ENCODE measurements around the gene MINDY4B.
"Not testable (repeated sequence)": the region's sequence is repeated elsewhere in the genome, so short reads cannot be mapped to it uniquely, and the experiment has no call there.

Gene MINDY4B

DNA sequence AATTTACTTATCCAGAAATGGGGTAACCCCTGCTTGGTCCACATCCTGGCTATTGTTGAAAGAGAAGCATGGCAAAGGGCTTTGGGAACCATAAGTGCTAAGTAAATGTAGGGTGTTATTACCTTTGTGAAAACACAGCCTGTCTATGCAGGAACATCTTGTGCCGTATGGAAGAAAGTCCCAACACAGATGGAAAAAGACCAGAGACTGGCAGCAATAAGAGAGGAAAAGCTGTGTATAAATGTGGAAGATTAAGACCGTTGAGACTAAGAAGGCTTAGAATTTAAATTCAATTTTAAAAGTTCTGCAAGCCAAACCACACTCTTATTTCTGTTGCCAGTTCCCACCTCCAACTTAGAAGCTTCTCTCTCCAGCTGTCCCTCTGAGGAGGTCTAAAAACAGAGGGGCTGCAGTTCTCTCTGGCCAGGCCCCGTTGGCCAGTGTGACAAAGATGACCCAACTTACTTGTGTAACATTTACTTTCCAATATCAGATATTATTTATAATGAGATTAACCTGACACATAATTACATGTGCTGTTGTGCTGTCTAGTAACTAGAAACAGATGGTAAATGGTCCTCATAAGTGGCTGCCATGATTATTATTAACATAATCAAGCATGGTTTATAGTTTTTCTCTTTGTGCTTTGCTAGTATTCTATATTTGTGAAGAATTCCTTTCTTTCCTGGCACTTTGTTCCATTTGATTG is 7.0 kb downstream of the MINDY4B start:
- DNase-seq (ENCODE audit: low spot score): no peak

DNA sequence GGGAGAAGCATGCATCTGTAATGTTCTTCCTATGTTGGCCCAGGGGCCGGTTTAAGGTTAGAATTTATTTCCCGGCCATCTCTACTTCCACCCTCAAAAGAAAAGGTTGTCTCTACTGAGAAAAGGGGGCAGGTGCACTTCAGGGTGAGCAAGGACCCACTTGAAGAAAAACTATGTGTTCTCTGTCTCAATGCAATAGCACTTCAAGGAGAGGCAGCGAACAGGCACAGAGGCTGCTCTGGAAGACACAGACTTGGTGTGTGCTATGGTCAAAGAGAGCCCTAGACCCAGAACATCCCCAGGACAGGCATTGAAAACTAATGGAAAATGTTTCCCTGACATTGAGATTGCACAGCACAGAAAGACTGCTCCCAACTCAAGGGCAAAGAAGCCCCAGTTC is 7.6 kb downstream of the MINDY4B start:
- DNase-seq (ENCODE audit: low spot score): no peak

DNA sequence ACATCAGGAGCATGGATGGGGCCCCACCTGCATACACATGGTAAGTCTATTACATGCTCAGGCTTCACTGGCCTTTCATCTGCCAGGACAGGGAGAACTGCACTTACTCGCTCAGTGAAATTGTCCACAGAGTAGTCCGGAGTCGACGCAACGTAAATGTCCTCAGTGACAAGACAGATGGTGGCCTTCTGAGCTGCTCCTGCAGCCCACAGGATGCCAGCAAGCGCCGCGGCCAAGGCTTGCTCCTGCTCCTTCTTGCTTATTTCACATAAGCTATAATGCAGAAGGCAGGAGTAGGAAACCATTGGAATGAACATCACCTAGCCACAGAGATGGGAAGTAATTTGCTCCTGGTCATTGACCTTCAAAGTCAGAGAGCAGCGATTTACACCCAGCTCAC is 14.4 kb downstream of the MINDY4B start:
- DNase-seq (ENCODE audit: low spot score): no peak

DNA sequence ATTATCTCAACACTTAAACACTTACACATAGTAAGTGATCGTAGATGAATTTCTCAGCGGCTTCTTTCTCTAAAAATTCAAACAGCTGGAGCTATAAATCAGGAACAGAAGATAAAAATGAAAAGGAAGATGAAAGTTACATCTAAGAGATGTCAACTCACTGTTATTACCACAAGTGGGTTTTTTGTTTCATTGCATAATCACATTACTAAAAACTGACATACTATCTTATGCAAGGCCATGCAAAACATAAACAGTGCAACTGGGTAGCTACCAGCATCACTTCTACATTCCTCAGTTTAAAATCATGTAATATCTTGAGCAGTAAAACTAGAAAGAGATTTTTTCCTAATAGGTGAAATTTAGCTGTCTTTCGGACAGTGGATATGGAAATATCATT is 14.9 kb downstream of the MINDY4B start:
- DNase-seq (ENCODE audit: low spot score): no peak

DNA sequence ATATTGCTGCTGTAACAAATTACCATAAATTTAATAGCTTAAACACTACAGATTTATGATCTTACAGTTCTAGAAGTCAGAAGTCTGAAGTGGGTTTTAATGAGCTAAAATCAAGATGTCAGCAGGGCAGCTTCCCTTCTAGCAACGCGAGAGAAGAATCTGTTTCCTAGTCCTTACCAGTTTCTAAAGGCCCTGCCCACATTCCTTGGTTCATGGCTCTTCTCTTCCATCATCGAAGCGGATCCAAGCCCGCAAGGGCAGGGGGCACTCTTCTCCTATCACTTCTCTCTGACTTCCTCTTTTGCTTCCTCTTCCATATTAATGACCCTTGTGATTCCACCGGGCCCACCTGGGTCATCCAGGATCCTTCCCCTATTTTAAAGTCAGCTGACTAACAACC is 16.1 kb downstream of the MINDY4B start:
- DNase-seq (ENCODE audit: low spot score): no peak

DNA sequence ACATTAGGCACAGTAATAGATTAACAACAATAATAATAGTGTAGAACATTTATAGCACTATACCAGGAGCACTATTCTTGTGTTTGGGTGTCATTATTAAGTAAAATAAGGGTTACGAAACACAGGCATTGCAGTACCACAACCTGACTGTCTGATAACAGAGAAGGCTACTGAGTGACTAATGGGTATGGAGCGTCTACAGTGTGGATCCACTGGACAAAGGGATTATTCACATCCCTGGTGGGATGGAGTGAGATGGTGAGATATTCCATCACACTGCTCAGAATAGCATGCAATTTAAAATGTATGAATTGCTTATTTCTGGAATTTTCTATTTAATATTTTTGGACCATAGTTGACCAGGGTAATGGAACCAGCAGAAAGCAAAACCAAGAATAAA is 18.2 kb downstream of the MINDY4B start:
- DNase-seq (ENCODE audit: low spot score): no peak

DNA sequence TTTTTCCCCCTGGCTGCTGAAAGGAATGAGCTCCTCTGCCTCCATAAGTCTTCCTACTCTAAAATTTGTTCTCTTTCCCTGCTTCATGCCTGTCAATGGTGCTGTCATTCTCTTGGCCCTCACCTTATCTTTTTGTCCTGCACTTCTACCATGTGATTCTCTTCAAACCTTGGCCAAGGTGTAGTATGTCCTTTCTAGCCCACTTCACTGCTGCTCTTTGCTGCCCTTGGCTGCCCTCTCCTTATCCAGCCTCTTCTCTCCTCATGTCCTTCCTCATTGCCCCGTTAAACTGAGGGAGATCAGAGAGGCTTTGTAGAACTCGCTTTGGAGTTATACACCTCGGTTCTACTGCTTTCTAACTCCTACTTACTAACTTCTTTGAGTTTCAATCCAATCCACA is 19.7 kb downstream of the MINDY4B start:
- DNase-seq (ENCODE audit: low spot score): no peak

DNA sequence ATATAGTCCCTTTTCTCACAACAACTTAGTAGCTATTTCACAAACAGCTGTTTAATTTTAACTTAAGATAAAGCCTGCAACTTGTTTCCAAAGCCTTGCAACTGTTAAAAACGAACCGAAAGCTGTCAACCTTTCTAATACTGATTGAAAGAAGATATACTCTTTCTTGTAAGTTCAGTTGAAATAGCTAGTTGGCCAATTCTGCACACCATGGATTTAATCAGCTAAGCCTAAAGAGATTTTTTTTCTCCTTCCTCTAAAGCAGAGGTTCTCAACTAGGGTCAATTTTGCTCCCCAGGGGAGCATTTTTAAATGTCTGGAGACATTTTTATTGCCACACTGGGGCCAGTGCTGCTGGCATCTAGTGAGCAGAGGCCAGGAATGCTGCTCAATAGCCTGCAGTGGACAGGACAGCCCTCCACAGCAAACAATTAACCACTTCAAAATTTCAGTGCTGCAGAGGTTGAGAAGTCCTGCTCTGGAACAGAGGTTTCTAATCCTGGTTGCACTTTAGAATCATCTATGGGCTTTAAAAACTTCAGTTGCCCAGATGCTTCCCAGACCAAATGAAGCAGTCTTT is 26.2 kb downstream of the MINDY4B start:
- no peak for DNase-seq (ENCODE audit: low spot score)

DNA sequence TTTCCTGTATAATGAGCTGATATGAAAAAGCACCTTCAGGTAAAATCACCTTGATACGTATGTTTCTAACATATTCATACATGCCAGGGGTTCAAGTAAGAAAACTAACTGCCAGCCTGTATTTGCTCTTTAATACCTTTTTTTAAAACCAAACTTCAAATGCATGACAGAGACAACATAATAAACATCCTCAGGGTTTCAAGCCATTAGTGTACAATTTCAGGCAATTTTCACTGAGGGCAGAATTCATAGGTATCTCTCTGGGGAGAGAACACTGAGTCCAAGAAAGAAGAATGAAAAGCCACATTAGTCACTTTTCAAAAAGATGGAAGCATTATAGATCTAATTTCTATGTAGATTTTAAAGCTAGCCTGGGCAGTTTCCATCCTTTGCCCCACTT is 26.9 kb downstream of the MINDY4B start:
- no peak for DNase-seq (ENCODE audit: low spot score)

DNA sequence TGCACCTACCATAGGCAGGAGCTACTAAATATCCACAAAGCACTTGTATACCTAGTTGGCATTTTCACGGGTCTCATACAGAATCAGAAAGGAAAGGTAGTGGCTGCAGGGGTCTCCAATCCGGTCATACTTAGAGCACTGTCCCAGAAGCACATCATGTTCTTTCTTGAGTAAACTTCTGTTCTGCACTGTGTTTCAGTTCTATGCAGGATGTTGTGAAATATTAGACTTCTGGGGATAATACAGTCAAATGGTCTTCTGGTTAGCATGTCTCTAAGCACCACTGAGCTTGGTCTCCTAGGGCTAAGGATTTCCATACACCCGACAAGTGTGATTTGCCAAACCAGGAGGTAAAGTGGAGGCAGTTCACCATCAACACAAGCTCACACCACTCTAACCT is 27.9 kb downstream of the MINDY4B start:
- no peak for DNase-seq (ENCODE audit: low spot score)

DNA sequence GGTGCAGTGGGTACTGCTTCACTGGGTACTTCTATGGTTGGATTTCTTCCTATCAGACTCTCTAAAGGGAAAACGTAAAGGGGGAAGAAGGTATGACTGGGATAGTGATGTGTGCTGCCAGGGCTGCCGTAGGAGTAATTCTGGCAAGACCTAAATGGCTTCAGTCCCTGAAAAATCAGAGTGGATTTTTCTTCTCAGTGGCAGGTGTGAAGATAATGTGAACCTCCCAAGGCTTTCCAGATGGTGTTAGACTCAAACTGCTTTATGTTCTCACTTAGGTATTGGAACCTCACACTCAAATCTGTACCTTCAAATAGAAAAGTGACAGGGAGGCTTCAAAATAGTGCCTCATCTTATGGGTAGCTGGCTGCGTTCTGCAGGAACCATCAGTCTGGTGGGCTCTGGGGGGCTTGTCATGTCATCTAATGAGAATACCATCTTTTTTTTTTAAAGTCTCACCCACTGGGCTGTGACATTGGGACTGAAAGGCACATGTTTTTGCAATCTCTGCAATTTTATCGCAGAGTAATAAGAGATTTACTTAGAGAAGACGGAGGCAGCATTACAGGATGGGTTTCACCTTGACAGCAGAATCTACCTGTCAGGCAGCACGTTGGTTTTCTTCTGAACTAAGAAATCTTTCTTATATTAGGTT is 28.5 kb downstream of the MINDY4B start:
- no peak for DNase-seq (ENCODE audit: low spot score)

DNA sequence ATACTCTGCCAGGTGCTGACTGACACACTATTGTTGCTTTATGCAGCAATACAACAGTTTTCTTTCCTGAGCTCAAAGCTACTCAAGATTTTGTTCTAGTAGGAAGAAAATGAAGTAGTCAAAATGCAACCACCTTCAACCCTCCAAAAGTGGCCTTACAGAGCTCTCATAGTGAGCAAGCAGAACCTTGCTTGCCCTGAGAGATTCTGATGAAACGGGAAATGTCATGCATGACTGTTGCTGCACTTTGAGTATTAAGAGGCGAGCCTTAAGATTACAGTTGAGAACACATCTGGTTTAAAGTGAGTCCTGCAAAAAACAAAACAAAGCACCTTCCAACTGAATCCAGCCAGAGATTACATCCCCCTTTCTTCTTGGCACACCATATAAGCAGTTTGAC is 29.7 kb downstream of the MINDY4B start:
- no peak for DNase-seq (ENCODE audit: low spot score)

DNA sequence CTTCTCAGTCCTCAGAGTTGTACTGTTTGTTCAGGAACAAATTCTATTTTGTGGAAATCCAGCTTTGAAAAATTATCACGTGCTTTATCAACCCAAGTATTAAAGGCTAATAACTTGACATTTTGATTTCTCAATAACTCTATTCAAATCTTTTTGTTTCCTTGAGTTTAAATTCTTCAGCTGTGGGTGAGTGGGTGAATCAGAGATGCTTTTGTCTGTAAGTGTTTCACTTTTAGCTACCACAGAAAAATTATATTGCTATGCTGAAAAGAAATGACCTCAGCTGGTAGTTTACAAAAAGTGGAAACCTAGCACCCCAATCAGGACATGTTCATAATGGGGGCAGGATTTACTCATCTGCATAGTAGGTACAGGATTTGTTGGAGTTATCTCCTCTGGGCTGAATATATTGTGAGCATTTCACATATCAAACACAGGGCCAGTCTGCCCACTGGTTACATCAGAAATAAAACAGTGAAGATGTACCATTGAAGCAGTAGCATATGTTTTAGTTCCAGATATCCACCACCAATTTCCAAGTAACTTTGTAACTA is 30.5 kb downstream of the MINDY4B start:
- no peak for DNase-seq (ENCODE audit: low spot score)

DNA sequence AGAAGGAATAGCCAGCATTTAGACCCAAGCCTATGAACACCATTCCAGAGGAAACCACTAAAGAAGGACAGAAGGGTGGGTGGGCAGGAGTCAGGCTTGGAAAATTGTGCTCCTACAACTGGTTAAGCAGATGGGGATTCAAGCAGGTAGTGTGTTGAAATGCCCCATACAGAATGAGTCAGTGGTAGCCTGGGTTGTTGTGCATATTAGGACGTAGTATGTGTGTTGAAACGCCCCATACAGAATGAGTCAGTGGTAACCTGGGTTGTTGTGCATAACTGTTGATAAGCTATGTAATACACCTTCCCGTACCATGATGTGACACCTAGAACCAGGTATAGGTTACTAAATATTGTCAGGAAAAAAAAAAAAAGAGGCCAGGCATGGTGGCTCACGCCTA is 34.0 kb downstream of the MINDY4B start:
- no peak for DNase-seq (ENCODE audit: low spot score)

DNA sequence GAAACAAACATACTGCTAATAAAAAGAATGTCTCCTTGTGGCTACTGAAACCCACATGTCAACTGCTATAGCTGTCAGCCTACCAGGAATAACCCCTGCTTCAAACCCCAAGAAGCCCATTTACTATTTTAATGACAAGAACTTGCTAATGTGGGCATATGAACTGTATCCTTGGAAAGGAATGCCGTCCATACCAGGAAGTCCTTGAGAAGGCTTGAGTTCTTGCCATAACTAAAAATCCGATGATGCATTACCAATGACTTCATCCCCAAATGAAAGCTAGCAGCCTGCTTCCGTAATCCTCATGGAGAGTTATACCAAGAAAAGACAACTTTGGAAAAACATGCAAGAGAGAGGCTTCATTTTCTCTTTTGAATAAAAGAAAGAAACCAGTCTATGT is 34.8 kb downstream of the MINDY4B start:
- DNase-seq (ENCODE audit: low spot score): no peak

DNA sequence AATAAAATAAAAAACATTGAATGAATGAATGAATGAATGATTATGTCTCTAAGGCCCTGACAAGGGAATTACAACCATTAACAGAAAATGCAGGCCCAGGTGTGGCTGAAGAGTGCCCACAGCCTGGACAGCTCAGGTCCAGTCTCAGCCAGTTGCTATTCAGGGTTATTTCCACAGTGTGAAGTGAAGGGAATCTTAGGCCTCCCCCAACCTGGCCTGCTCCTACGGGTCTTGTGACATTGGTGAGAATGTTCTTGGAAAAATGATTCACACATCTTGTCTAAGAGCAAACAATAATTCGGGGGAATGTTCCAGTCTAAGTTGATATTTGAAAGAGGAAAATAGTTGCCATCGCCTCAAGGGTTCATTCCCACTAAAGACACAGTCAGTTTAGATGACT is 37.0 kb downstream of the MINDY4B start:
- DNase-seq (ENCODE audit: low spot score): no peak

DNA sequence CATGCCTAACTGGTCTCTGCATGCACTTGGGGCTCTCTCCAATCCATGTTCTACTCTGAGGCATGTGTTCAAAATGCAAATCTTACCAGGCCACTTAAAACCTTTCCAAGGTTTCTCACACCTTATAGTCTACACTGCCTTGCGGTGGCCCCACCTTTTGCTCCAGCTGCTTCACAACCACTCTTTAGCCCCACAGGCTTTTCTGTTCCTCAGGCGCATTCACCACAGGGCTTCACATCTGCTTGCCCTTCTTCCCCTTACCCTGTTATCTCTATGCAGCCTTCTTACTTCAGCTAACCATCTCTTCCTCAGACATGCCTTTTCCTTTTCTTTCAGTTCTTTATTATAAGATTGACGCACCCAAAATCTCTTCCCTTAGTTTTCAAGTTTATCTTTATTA is 37.8 kb downstream of the MINDY4B start:
- DNase-seq (ENCODE audit: low spot score): no peak

DNA sequence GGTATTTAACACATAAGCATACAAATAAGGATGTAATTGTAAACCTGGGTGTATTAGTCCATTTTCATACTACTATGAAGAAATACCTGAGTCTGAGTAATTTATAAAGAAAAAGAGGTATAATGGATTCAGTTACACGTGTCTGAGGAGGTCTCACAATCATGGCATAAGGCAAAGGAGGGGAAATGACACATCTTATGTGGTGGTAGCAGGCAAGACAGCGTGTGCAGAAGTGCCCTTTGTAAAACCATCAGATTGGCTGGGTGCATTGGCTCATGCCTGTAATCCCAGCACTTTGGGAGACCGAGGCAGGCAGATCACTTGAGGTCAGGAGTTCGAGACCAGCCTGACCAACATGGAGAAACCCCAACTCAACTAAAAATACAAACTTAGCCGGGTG is 41.3 kb downstream of the MINDY4B start:
- DNase-seq (ENCODE audit: low spot score): not testable (repeated sequence)

DNA sequence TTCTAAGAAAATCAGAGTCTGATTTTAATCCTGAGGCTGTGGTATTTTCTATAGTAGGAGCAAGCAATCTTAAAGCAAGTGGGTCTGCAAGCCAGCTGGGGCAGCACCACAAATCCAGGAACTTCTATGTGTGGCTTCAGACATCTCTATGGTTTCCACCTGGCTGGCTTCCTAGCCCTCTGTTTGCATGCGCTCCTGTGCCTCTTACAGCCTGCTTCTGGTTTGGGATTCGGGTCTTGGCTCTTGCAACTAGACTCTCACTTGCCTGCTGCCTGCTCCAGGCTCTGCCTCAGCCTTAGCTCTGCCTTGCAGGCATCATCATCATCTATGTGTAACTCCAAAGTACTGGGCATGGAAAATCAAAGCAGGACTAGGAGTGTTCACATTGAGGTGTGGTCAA is 43.4 kb downstream of the MINDY4B start:
- DNase-seq (ENCODE audit: low spot score): no peak

DNA sequence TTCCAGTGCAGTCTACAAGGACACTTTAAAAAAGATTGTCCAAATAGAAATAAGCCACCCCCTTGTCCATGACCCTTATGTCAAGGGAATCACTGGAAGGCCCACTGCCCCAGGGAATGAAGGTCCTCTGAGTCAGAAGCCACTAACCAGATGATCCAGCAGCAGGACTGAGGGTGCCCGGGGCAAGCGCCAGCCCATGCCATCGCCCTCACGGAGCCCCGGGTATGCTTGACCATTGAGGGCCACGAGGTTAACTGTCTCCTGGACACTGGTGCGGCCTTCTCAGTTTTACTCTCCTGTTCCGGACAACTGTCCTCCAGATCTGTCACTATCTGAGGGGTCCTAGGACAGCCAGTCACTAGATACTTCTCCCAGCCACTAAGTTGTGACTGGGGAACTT is 47.3 kb downstream of the MINDY4B start:
- not testable (repeated sequence) for DNase-seq (ENCODE audit: low spot score)

DNA sequence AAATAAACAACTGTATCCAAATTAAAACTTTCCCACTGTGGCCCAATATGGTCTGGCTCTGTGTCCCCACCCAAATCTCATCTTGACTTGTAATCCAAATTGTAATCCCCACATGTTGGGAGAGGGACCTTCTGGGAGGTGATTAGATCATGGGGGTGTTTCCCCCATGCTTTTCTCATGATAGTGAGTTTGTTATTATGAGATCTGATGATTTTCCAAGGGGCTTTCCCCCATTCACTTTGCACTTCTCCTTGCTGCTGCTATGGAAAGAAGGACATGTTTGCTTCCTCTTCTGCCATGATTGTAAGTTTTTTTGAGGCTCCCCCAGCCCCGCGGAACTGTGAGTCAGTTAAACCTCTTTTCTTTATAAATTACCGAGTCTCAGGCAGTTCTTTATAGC is 55.0 kb downstream of the MINDY4B start:
- DNase-seq (ENCODE audit: low spot score): no peak

DNA sequence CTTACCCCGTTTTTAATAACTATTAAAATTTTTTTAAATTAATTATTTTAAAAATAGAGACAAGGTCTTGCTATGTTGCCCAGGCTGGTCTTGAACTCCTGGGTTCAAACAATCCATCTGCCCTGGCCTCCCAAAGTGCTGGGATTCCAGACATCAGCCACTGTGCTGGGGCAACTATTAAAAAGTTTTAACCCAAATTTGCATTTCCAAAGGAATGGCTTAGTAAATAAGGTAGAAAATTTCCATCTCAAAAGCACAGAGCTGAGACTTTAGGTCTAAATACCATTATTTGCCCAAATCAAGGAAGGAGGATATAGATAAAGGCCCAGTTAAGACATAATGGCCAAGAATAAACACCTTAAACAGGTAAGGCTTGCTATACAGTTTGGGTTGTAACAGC is 56.4 kb downstream of the MINDY4B start:
- no peak for DNase-seq (ENCODE audit: low spot score)

DNA sequence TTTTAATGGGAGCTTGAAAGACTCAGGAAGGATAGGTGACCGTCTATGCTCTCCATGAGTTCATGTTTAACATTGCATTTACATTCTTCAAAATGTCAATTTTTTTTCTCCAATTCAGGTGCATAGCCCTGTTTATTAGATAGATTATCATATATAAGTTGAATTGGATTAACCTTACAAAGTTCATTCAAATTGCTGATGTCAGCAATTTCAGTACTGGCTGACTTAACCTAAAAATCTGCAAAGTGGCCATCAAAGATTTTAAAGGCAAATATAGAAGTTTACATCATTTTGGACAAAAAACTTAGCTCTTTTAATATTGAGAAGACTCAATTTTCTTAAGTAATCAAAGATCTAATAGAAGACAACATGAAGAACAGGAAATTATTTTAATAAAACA is 57.8 kb downstream of the MINDY4B start:
- no peak for DNase-seq (ENCODE audit: low spot score)

DNA sequence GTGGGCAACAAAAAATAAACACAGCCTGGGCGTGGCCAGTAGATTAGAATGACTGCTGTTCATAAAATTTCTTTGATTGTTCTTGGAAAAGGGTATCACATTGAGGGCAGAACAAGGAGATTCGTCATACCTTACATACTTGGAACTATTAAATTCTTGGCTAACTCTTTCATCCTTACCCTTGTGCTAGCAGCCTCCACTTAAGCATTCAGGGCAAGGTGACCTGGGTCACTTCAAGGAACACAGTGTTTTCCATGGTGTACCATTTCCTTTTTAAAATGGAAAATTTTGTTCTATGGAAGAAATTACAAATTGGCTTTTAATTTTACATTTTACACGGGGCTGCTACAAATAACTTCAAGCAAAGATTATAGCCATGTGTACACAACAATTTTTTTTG is 60.8 kb downstream of the MINDY4B start:
- no peak for DNase-seq (ENCODE audit: low spot score)
